HG03064 (cell line): ENCODE data around the gene APOLD1.
"Not testable (repeated sequence)": the region's sequence is repeated elsewhere in the genome, so short reads cannot be mapped to it uniquely, and the experiment has no call there.

ENCODE experiments used
- ATAC-seq: cut with Tn5 transposase; IDR thresholded peaks from one replicate; pipeline ENCODE4 v1.9.1; 2021; ENCODE audit warnings: low read depth; ENCODE audit not compliant: unreplicated experiment

APOLD1 gene

GRCh38 chr12:12784911-12785814 lies at the start of gene APOLD1:
APOLD1 (plus strand) TSS chr12:12785659; CDS start chr12:12785692, 33 bp downstream.
- no peak for ATAC-seq

GRCh38 chr12:12736759-12737676 lies 48.4 kb upstream of the APOLD1 start:
- peak; percentile 72 for ATAC-seq

GRCh38 chr12:12738152-12738551 lies 47.3 kb upstream of the APOLD1 start:
- ATAC-seq: not testable (repeated sequence)

GRCh38 chr12:12741660-12742059 lies 43.8 kb upstream of the APOLD1 start:
- ATAC-seq: no peak

DNA sequence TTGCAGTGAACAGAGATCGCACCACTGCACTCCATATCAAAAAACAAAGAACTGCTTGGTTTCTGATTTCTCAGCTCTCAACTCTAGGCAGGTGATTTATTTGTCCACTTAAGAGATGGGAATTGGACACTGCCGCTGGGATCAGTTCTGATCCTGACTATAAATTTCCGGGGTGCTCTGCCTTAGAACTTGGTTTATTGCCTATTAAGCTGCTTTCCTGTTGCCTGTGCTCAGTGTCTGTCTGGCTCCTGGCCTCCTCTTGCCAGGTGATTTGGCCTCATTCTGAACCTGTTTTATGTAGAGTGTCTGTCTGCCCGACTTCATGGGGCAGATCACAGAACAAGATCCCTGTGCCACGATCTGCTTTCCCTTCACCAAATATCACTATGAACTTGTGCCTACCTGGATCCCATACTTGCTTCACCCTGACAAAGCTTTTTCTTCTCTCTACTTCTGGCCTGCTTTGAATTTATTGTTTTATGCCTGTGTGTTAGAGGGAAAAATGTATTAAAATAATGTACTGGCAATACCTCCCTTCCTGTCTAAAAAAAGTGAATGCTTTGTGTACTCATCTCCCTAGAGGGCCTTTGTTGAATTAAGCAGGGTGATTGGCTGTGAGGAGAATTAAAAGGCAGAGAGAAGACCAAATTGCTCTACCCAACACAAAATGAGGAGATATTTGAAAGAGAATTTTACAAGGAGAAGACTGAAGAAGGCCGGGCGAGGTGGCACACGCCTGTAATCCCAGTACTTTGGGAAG lies 40.7 kb upstream of the APOLD1 start:
- no peak for ATAC-seq

- ATAC-seq: no peak
Measured at GRCh38 chr12:12745576-12746211, 39.8 kb upstream of the APOLD1 start.

DNA sequence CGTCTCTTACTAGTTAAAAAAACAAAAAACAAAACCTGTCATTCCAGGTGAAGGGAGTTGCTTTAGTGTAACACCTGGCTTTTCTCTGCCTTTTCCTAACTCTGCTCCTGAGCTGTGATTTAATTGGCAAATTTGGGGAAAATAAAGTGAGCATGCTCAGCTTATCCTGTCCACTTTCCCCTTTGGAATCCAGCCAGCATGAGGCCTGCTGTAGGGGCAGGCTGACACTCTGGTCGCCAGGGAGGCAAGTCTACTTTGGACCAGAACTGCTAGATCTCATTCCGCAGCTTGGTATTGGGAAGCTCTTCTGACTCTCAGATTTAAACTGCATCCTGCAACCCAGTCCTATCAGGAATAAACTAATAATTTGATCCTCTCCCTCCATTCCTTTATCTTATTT lies 38.2 kb upstream of the APOLD1 start:
- ATAC-seq: no peak

DNA sequence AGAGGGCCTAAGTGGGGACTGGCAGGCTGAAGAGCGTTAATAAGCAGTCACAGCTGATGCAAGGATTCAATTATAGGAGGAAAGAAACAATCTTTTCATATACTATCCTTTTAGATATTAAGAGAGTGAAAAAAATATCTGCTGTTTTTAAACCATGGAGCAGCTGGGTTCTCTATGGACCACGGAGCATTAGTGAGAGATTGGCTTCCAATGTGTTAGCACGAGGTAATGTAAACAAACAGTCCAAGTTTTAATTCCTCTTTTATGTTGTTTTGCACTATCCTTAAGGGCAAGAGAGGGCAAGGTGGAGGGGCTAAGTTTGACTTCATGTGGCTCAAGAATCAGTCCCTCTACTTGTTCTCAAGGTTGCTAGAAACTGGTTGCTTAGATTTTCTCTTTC lies 37.4 kb upstream of the APOLD1 start:
- ATAC-seq: no peak

DNA sequence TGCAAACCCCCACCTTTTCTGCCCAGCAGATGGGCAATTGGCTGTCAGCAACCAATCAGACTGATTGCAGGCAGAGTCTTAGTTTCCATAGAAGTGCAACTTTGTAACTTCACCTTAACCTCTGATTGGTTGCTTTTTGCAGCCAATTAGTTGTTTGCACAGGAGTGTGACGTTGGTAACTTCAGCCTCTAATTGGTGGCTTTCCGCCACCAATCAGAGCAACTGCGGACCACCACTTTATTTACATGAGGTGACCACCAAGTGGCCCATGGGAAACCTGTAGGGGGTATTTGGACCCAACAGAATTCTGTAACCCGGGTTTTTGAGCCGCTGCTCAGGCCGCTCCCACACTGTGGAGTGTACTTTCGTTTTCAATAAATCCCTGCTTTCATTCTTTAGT lies 36.0 kb upstream of the APOLD1 start:
- no peak for ATAC-seq

GRCh38 chr12:12755923-12756322 lies 29.5 kb upstream of the APOLD1 start:
- no peak for ATAC-seq

DNA sequence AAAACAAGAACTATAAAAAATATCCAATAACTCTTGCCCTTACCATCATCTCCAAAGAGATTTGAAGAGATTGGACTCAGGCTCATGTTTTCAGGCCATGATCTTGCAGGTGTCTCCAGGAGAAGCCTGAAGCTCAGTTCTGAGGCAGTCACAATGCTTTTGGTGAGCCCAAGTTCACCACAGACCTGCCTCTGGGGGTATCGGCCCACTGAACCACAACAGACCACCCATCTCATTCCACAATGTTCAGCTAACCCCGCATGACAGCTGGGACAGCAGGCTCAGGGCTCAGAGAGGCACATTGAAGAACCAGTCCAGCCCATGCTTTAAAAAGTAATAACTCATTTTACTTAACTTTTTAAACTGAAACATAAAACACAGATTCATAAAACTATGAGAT lies 28.3 kb upstream of the APOLD1 start:
- no peak for ATAC-seq

GRCh38 chr12:12759234-12759915 lies 26.1 kb upstream of the APOLD1 start:
- ATAC-seq: no peak

- no peak for ATAC-seq
Measured at GRCh38 chr12:12764824-12765223, 20.6 kb upstream of the APOLD1 start.

DNA sequence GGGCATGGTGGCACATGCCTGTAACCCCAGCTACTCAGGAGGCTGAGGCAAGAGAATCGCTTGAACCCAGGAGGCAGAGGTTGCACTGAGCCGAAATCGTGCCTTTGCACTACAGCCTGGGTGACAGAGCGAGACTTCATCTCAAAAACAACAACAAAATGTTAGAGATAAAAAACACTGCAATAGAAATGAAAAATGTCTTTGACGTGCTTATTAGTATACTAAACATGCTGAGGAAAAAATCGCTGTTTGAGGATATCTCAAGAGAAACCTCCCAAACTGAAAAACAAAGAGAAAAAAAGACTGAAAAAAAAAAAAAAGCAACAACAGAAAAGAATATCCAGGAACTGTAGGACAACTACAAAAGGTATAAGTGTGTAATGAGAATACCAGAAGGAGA lies 15.2 kb upstream of the APOLD1 start:
- no peak for ATAC-seq

DNA sequence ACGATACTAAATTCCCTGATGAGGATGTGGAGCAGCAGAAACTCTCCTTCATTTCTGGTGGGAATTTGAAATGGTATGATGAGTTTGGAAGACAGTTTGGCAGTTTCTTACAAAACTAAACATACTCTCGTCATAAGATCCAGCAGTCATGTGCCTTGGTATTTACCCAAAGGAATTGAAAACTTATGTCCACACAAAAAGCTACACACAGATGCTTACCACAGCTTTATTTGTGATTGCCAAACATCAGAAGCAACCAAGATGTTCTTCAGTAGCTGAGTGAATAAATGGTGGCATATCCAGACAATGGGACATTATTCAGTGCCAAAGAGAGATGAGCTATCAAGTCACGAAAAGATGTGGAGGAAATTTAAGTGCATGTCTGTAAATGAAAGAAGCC lies 10.7 kb upstream of the APOLD1 start:
- ATAC-seq: no peak

- no peak for ATAC-seq
Measured at GRCh38 chr12:12776261-12776660, 9.2 kb upstream of the APOLD1 start.

DNA sequence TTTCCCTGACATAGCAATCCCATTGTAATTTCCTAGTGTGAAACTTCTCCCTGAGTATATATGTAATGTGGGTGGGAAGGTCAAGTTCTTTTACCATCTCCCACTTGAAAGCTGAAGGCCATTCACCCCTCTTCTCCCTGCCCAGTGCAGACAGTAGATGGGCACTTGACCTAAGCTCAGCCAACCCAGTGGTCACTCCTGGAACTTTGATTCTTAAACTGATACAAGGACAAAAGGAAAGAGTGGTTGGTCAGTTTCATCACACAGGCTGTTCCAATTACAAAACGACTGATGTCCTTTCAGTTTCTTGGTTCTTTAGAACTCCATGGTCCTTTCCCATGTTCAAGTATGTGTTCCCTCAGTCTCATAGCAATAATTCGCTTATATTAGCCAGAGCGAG lies 8.4 kb upstream of the APOLD1 start:
- no peak for ATAC-seq

GRCh38 chr12:12779007-12779406 lies 6.5 kb upstream of the APOLD1 start:
- no peak for ATAC-seq

DNA sequence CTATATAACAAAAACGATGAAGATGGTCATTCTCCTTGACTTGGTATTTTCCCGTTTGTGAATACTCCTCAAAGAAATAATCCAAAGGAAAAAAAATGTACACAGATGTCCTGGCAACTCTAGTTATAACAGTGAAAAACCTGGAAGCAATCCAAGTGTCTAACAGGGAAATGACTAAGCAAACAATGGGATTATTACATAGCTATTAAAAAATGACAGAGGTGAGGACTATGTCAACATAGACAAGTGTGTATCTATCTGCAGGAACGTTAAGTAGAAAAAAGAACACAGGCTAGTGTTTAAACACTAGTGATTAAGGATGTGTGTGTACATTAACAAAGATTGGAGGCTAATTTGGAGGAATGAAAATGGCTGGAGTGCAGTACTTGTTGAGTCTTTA lies 5.9 kb upstream of the APOLD1 start:
- ATAC-seq: no peak

- ATAC-seq: no peak
Measured at GRCh38 chr12:12784116-12784515, 1.3 kb upstream of the APOLD1 start.
